Vagina (tissue), 2 donors: Measurements from ENCODE around the gene MCOLN1. TPM values are rescaled to one million over a fixed set of nuclear protein-coding genes. Genes with fewer than 3 reads are reported as not detected.

ENCODE experiments used
- DNase-seq, 2 donors: peaks; one replicate each; pipeline ENCODE4 v3.0.0-alpha.2; 2017; ENCODE audit errors: extremely low spot score in 2 of 2
- H3K27ac ChIP-seq: fragments of 200-600 bp; sonication (generic); one replicate; pipeline ENCODE4 v1.5.1; 2019
- H3K27me3 ChIP-seq: fragments of 200-600 bp; sonication (generic); one replicate; pipeline ENCODE4 v1.5.1; 2019
- H3K36me3 ChIP-seq, 2 donors: fragments of 200-600 bp; sonication (generic); one replicate each; pipeline ENCODE4 v1.5.1; 2017 to 2019
- H3K4me1 ChIP-seq: fragments of 200-600 bp; sonication (generic); one replicate; pipeline ENCODE4 v1.5.1; 2019
- H3K4me3 ChIP-seq, 2 donors: fragments of 200-600 bp; sonication (generic); 1 replicate in 1 of 2; 2 replicates in 1 of 2; pipeline ENCODE4 v1.5.1; 2016 to 2019
- H3K9me3 ChIP-seq: fragments of 200-600 bp; sonication (generic); one replicate; pipeline ENCODE4 v1.5.1; 2019
- POLR2A ChIP-seq, 2 donors: fragments of 450-650 bp; IDR thresholded peaks; one replicate each; pipeline ENCODE4 v1.6.1; 2017; ENCODE audit warnings: antibody characterized with exemption in 2 of 2, mild to moderate bottlenecking in 2 of 2, moderate library complexity in 2 of 2
- POLR2AphosphoS5 ChIP-seq, 2 donors: sonication (generic); formaldehyde crosslinking; IDR thresholded peaks; one replicate each; pipeline ENCODE4 v1.9.0; 2017; ENCODE audit warnings: antibody characterized with exemption in 2 of 2, mild to moderate bottlenecking in 2 of 2, low read depth in 1 of 2; ENCODE audit not compliant: insufficient read depth in 1 of 2
- intact Hi-C: fragments of 100-400 bp; cut with DNase I; formaldehyde crosslinking; loops from one replicate; pipeline ENCODE4 v1.15.1; 2023
- total RNA-seq: library from RNA; depleted of rRNA; stranded (reverse); fragments of >200 nt; gene quantifications from one replicate; pipeline ENCODE4 v1.2.3, GENCODE V29; 2016
- TF ChIP-seq, protein P1 (sequence below), 3 experiments: fragments of 450-650 bp in 2 of 3; fragments of 200-600 bp in 1 of 3; sonication (generic) in 1 of 3; IDR thresholded peaks; one replicate each; pipeline ENCODE4 v1.5.1; 2017 to 2019; ENCODE audit warnings: antibody characterized with exemption in 3 of 3, mild to moderate bottlenecking in 2 of 3, moderate library complexity in 2 of 3

Gene MCOLN1
- total RNA-seq, 1 donor from 2014 or later: 20.4 TPM

DNA sequence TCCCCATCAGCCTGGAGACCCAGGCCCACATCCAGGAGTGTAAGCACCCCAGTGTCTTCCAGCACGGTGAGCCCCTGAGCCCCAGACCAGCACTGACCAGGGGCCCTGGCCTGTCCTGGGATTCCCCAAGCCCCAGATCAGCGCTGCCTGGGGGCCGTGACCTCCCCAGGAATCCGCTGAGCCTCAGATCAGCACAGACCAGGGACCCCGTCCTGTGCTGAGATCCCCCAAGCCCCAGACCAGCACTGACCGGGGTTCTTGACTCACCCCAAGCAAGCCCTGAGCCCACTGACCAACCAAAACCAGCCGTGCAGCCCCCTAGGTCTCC is 5.7 kb downstream of the MCOLN1 start:
- peaks cover 4 to 36% of the 10 kb centered on the region in 2 donors for H3K36me3 ChIP-seq
- no peak overlapping the region for H3K27ac ChIP-seq
- no peaks in the 10 kb centered on the region for H3K9me3 ChIP-seq
- DNase-seq: no peak
- TF ChIP-seq, protein P1, sequence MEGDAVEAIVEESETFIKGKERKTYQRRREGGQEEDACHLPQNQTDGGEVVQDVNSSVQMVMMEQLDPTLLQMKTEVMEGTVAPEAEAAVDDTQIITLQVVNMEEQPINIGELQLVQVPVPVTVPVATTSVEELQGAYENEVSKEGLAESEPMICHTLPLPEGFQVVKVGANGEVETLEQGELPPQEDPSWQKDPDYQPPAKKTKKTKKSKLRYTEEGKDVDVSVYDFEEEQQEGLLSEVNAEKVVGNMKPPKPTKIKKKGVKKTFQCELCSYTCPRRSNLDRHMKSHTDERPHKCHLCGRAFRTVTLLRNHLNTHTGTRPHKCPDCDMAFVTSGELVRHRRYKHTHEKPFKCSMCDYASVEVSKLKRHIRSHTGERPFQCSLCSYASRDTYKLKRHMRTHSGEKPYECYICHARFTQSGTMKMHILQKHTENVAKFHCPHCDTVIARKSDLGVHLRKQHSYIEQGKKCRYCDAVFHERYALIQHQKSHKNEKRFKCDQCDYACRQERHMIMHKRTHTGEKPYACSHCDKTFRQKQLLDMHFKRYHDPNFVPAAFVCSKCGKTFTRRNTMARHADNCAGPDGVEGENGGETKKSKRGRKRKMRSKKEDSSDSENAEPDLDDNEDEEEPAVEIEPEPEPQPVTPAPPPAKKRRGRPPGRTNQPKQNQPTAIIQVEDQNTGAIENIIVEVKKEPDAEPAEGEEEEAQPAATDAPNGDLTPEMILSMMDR (IDR thresholded peaks at IDR 0.05): no peak
- TF ChIP-seq POLR2AphosphoS5 (IDR thresholded peaks at IDR 0.05; ENCODE audit: insufficient read depth in 1 of 2, low read depth in 1 of 2) (no peak), POLR2A (IDR thresholded peaks at IDR 0.05) (no peak)
- no peak overlapping the region for H3K4me3 ChIP-seq
- H3K27me3 ChIP-seq: no peaks in the 10 kb centered on the region
- H3K4me1 ChIP-seq: peaks cover 13% of the 10 kb centered on the region
- intact Hi-C loops: loop anchor here (10.0 kb wide), 1 partner anchor 133 kb away; no protein-coding TSS in a partner anchor

DNA sequence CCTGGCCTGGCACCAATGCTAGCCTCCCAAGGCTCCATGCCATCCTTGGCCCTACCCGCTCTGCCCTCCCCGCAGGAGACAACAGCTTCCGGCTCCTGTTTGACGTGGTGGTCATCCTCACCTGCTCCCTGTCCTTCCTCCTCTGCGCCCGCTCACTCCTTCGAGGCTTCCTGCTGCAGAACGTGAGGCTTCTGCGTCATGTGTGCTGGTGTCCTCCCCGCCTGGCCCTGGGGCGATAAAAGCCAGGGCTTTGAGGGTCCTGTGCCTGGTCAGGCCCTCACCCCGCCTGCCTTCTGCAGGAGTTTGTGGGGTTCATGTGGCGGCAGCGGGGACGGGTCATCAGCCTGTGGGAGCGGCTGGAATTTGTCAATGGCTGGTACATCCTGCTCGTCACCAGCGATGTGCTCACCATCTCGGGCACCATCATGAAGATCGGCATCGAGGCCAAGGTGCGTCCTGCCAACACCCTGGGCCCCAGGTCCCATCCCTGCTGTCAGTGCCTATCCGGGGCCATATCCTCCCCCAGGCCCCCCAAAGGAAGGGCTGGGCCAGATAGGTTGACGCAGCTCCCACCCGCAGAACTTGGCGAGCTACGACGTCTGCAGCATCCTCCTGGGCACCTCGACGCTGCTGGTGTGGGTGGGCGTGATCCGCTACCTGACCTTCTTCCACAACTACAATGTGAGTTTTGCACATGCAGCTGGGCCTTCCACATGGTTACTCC is 6.3 kb downstream of the MCOLN1 start:
- intact Hi-C loops: loop anchor here (10.0 kb wide), 1 partner anchor 134 kb away; no protein-coding TSS in a partner anchor
- H3K27ac ChIP-seq: no peak overlapping the region
- H3K4me3 ChIP-seq: no peak overlapping the region
- peaks cover 13% of the 10 kb centered on the region for H3K4me1 ChIP-seq
- H3K27me3 ChIP-seq: no peaks in the 10 kb centered on the region
- no peak for DNase-seq
- TF ChIP-seq, protein P1 (IDR thresholded peaks at IDR 0.05): no peak
- no peak for TF ChIP-seq POLR2A (IDR thresholded peaks at IDR 0.05)
- no peak for TF ChIP-seq POLR2AphosphoS5 (IDR thresholded peaks at IDR 0.05; ENCODE audit: insufficient read depth in 1 of 2, low read depth in 1 of 2)
- peaks cover 4 to 36% of the 10 kb centered on the region in 2 donors for H3K36me3 ChIP-seq
- no peaks in the 10 kb centered on the region for H3K9me3 ChIP-seq

DNA sequence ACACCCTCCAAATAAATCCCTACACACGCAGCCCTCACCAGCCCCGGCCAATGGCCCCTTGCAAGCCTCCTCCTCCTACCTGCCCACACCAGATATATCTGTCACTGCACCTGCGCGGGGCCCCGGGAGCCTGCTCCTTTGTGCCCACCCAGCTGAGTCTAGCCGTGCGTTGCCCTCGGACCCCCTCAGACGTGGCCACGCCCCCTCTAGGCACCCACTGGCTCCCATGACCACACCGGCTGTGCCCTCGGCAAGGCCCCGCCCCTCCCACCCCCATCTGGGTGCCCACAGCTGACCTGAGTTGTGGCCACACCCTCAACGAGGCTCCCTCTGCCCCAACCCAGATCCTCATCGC is 6.8 kb downstream of the MCOLN1 start:
- intact Hi-C loops: loop anchor here (10.0 kb wide), 1 partner anchor 134 kb away; no protein-coding TSS in a partner anchor
- Histone ChIP-seq H3K27me3 (no peaks in the 10 kb centered on the region), H3K4me1 (peaks cover 9% of the 10 kb centered on the region), H3K9me3 (no peaks in the 10 kb centered on the region), H3K36me3 (peaks cover 4 to 36% of the 10 kb centered on the region in 2 donors), H3K4me3 (no peak overlapping the region), H3K27ac (no peak overlapping the region)
- no peak for DNase-seq
- TF ChIP-seq POLR2A (IDR thresholded peaks at IDR 0.05) (no peak), POLR2AphosphoS5 (IDR thresholded peaks at IDR 0.05; ENCODE audit: insufficient read depth in 1 of 2, low read depth in 1 of 2) (no peak)
- TF ChIP-seq, protein P1 (IDR thresholded peaks at IDR 0.05): no peak

DNA sequence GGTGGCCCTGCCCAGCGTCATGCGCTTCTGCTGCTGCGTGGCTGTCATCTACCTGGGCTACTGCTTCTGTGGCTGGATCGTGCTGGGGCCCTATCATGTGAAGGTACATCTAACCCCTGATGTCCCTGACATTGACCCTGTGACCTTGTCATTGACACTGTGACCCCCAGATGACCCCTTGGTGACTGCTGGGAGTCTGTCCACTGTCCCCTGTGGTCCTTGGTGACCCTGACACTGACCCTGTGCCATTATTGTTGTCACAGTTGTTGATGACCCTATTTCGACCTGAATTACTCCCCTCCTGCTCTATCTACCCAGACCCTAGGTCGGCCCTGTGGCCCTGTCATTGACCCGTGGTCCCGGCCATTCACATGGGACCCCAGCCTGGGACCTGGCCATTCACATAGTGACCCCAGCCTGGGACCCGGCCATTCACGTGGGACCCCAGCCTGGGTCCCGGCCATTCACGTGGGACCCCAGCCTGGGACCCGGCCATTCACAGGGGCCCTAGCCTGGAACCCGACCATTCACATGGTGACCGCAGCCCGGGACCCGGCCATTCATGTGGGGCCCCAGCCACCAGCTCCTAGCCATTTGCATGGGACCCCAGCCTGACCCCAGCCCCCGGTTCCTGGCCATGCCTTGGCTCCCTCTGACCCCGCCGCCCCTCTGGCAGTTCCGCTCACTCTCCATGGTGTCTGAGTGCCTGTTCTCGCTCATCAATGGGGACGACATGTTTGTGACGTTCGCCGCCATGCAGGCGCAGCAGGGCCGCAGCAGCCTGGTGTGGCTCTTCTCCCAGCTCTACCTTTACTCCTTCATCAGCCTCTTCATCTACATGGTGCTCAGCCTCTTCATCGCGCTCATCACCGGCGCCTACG is 7.4 kb downstream of the MCOLN1 start:
- peaks cover 4 to 36% of the 10 kb centered on the region in 2 donors for H3K36me3 ChIP-seq
- H3K4me3 ChIP-seq: no peak overlapping the region
- H3K27ac ChIP-seq: no peak overlapping the region
- intact Hi-C loops: loop anchor here (10.0 kb wide), 1 partner anchor 135 kb away; no protein-coding TSS in a partner anchor
- no peaks in the 10 kb centered on the region for H3K9me3 ChIP-seq
- DNase-seq: no peak
- peaks cover 9% of the 10 kb centered on the region for H3K4me1 ChIP-seq
- H3K27me3 ChIP-seq: no peaks in the 10 kb centered on the region
- TF ChIP-seq POLR2A (IDR thresholded peaks at IDR 0.05) (no peak), POLR2AphosphoS5 (IDR thresholded peaks at IDR 0.05; ENCODE audit: insufficient read depth in 1 of 2, low read depth in 1 of 2) (no peak)
- TF ChIP-seq, protein P1 (IDR thresholded peaks at IDR 0.05): no peak
